ENCODE results near the gene ODC1. TPM values are rescaled to one million over a fixed set of nuclear protein-coding genes. Genes with fewer than 3 reads are reported as not detected.
"Not testable (repeated sequence)": the region's sequence is repeated elsewhere in the genome, so short reads cannot be mapped to it uniquely, and the experiment has no call there.

ODC1 gene
- polyA plus RNA-seq, 1 of the 3 experiments (the other 2 are of a cell fraction): 253 TPM

GRCh38 chr2:10488142-10488541 is 40.0 kb upstream of the ODC1 start:
- H3K27me3 ChIP-seq (ENCODE audit: insufficient read depth): peaks cover 18% of the 10 kb centered on the region; the same call in 1 of the 2 replicates
- H3F3A ChIP-seq (replicated peaks; ENCODE audit: insufficient read depth); H3K9me3 ChIP-seq; H3K4me3 ChIP-seq (ENCODE audit: low read depth in 2 of 2, low read length in 1 of 2); H3K4me2 ChIP-seq; CTCF ChIA-PET; H3K79me2 ChIP-seq (ENCODE audit: insufficient read depth); H3K9me2 ChIP-seq; H3K27ac ChIP-seq (ENCODE audit: low read depth in 2 of 2, low read length in 1 of 2); H4K20me1 ChIP-seq (ENCODE audit: insufficient read depth); H3K36me3 ChIP-seq (replicated peaks in 1 of 2; ENCODE audit: control insufficient read depth in 1 of 2, insufficient read depth in 2 of 2, low read length in 1 of 2); DNase-seq; H2AFZ ChIP-seq (ENCODE audit: low read depth); H3K4me1 ChIP-seq (ENCODE audit: control insufficient read depth in 1 of 2, insufficient read depth in 2 of 2, low read depth in 1 of 2, low read length in 1 of 2); POLR2A ChIA-PET; H3K9ac ChIP-seq: not testable (repeated sequence)
- 76% methylated on average over 8 of the region's 8 CpGs for WGBS (ENCODE audit: low lambda C conversion rate)

- DNase-seq; POLR2A ChIA-PET; H3K36me3 ChIP-seq (replicated peaks in 1 of 2; ENCODE audit: control insufficient read depth in 1 of 2, insufficient read depth in 2 of 2, low read length in 1 of 2); H3K4me1 ChIP-seq (ENCODE audit: control insufficient read depth in 1 of 2, insufficient read depth in 2 of 2, low read depth in 1 of 2, low read length in 1 of 2); H3K27ac ChIP-seq (ENCODE audit: low read depth in 2 of 2, low read length in 1 of 2); H3K79me2 ChIP-seq (ENCODE audit: insufficient read depth); H4K20me1 ChIP-seq (ENCODE audit: insufficient read depth); H3K4me2 ChIP-seq; H2AFZ ChIP-seq (ENCODE audit: low read depth); H3K9me2 ChIP-seq; H3K9ac ChIP-seq; H3F3A ChIP-seq (replicated peaks; ENCODE audit: insufficient read depth); H3K4me3 ChIP-seq (ENCODE audit: low read depth in 2 of 2, low read length in 1 of 2); H3K9me3 ChIP-seq: not testable (repeated sequence)
- WGBS (ENCODE audit: low lambda C conversion rate): 71% methylated on average over 5 of the region's 5 CpGs
- CTCF ChIA-PET: interaction anchor here (0.9 to 1.0 kb wide), 2 partner anchors 9 to 16 kb away, joined by 3 to 5 read pairs; no protein-coding TSS in a partner anchor
- H3K27me3 ChIP-seq (ENCODE audit: insufficient read depth): peaks cover 18% of the 10 kb centered on the region; the same call in 1 of the 2 replicates
Measured at GRCh38 chr2:10487741-10488104, 39.6 kb upstream of the ODC1 start.

GRCh38 chr2:10487081-10487740 is 39.1 kb upstream of the ODC1 start:
- 74% methylated on average over 12 of the region's 14 CpGs for WGBS (ENCODE audit: low lambda C conversion rate)
- CTCF ChIA-PET: interaction anchor here (0.9 to 1.0 kb wide), 2 partner anchors 10 to 17 kb away, joined by 3 to 5 read pairs; no protein-coding TSS in a partner anchor
- Histone ChIP-seq H3K4me1 (ENCODE audit: control insufficient read depth in 1 of 2, insufficient read depth in 2 of 2, low read depth in 1 of 2, low read length in 1 of 2) (no peaks in the 10 kb centered on the region), H3K27ac (ENCODE audit: low read depth in 2 of 2, low read length in 1 of 2) (no peak overlapping the region), H3K79me2 (ENCODE audit: insufficient read depth) (no peaks in the 10 kb centered on the region), H4K20me1 (ENCODE audit: insufficient read depth) (no peaks in the 10 kb centered on the region), H2AFZ (ENCODE audit: low read depth) (no peak overlapping the region), H3K4me2 (no peak overlapping the region), H3K36me3 (replicated peaks in 1 of 2; ENCODE audit: control insufficient read depth in 1 of 2, insufficient read depth in 2 of 2, low read length in 1 of 2) (no peaks in the 10 kb centered on the region), H3K27me3 (ENCODE audit: insufficient read depth) (peaks cover 18% of the 10 kb centered on the region; the same call in 1 of the 2 replicates), H3K9me3 (peaks cover 8% of the 10 kb centered on the region; the same call in 1 of the 2 replicates), H3K9ac (no peak overlapping the region), H3K4me3 (ENCODE audit: low read depth in 2 of 2, low read length in 1 of 2) (no peak overlapping the region), H3F3A (replicated peaks; ENCODE audit: insufficient read depth) (no peaks in the 10 kb centered on the region), H3K9me2 (no peaks in the 10 kb centered on the region)
- POLR2A ChIA-PET: no interaction called here
- DNase-seq: peak; percentile 17
- TF ChIP-seq NRF1 (IDR thresholded peaks at IDR 0.05; ENCODE audit: low read depth, low read length) (no peak), MAX (IDR thresholded peaks at IDR 0.05; ENCODE audit: low read depth) (no peak), CTCF (IDR thresholded peaks at IDR 0.05) (no peak), RXRA (IDR thresholded peaks at IDR 0.05; ENCODE audit: borderline replicate concordance, low read depth) (no peak)
